ENCODE data around the gene CD248.
A peak's percentile ranks its signal among the peaks of the same experiment; 100 is the strongest.
"Not testable (repeated sequence)": the region's sequence is repeated elsewhere in the genome, so short reads cannot be mapped to it uniquely, and the experiment has no call there.

The CD248 gene

GRCh38 chr11:66316849-66317251 lies at the start of gene CD248:
Gene CD248 (minus strand): TSS chr11:66317044. CDS start chr11:66317027, 17 bp downstream.
- DNase-seq = no peak

GRCh38 chr11:66365711-66366619 lies 49.1 kb upstream of the CD248 start:
- no peak for DNase-seq

GRCh38 chr11:66365166-66365565 lies 48.3 kb upstream of the CD248 start:
- no peak for DNase-seq

- DNase-seq = no peak
These were observed 47.1 kb upstream of the CD248 start for GRCh38 chr11:66363805-66364535.

GRCh38 chr11:66363187-66363601 lies 46.4 kb upstream of the CD248 start:
- no peak for DNase-seq

- no peak for DNase-seq
These were observed 45.8 kb upstream of the CD248 start for GRCh38 chr11:66362481-66363147.

- no peak for DNase-seq
These were observed 44.7 kb upstream of the CD248 start for GRCh38 chr11:66361502-66361941.

- no peak for DNase-seq
These were observed 43.7 kb upstream of the CD248 start for GRCh38 chr11:66360406-66361073.

- DNase-seq = no peak
These were observed 42.8 kb upstream of the CD248 start for GRCh38 chr11:66359662-66360087.

- not testable (repeated sequence) for DNase-seq
These were observed 33.9 kb upstream of the CD248 start for GRCh38 chr11:66350560-66351235.

- no peak for DNase-seq
These were observed 32.2 kb upstream of the CD248 start for GRCh38 chr11:66349084-66349386.

- peak; percentile 79 for DNase-seq
These were observed 30.8 kb upstream of the CD248 start, which contains the start of gene B4GAT1 for GRCh38 chr11:66347425-66348276. Gene B4GAT1 (minus strand): TSS chr11:66347629. CDS start chr11:66347545, 84 bp downstream.

GRCh38 chr11:66346476-66347424 lies 29.9 kb upstream of the CD248 start:
- no peak for DNase-seq

- no peak for DNase-seq
These were observed 28.4 kb upstream of the CD248 start for GRCh38 chr11:66345316-66345649.

GRCh38 chr11:66344550-66345315 lies 27.9 kb upstream of the CD248 start, which contains the start of gene BRMS1:
Gene BRMS1 (minus strand): TSS chr11:66345104. CDS start chr11:66342234, 2,870 bp downstream.
- peak; percentile 90 for DNase-seq

- no peak for DNase-seq
These were observed 26.3 kb upstream of the CD248 start for GRCh38 chr11:66343176-66343575.

- no peak for DNase-seq
These were observed 24.8 kb upstream of the CD248 start for GRCh38 chr11:66341502-66342126.
